Esophagus (tissue), 2 donors: ENCODE results near the gene UGT1A7. TPM values are rescaled to one million over a fixed set of nuclear protein-coding genes. Genes with fewer than 3 reads are reported as not detected.
"Not testable (repeated sequence)": the region's sequence is repeated elsewhere in the genome, so short reads cannot be mapped to it uniquely, and the experiment has no call there.

Source experiments
- H3K27ac ChIP-seq, 2 donors: one replicate each; pipeline ENCODE4 v1.5.1; 2013; ENCODE audit warnings: low read depth in 2 of 2, mild to moderate bottlenecking in 2 of 2, inconsistent platforms in 1 of 2, low read length in 1 of 2, moderate library complexity in 1 of 2
- H3K27me3 ChIP-seq, 2 donors: one replicate each; pipeline ENCODE4 v1.6.1; 2013; ENCODE audit warnings: low read length in 2 of 2, control low read depth in 1 of 2, mild to moderate bottlenecking in 1 of 2; ENCODE audit not compliant: insufficient read depth in 2 of 2, control insufficient read depth in 1 of 2
- H3K36me3 ChIP-seq, 2 donors: one replicate each; pipeline ENCODE4 v1.6.1; 2013; ENCODE audit warnings: low read length in 1 of 2; ENCODE audit not compliant: control insufficient read depth in 2 of 2, insufficient read depth in 2 of 2
- H3K4me1 ChIP-seq, 2 donors: one replicate each; pipeline ENCODE4 v1.6.1; 2013; ENCODE audit warnings: low read length in 1 of 2; ENCODE audit not compliant: control insufficient read depth in 2 of 2, insufficient read depth in 2 of 2
- H3K4me3 ChIP-seq, 2 donors: one replicate each; pipeline ENCODE4 v1.5.1; 2013; ENCODE audit warnings: low read length in 2 of 2, mild to moderate bottlenecking in 2 of 2, low read depth in 1 of 2, moderate library complexity in 1 of 2
- H3K9me3 ChIP-seq, 2 donors: one replicate each; pipeline ENCODE4 v1.6.1; 2013; ENCODE audit warnings: mild to moderate bottlenecking in 2 of 2, low read depth in 1 of 2, low read length in 1 of 2, moderate library complexity in 1 of 2; ENCODE audit not compliant: control insufficient read depth in 2 of 2, insufficient read depth in 1 of 2
- WGBS, 2 donors: extraction: QIAGEN DNeasy Blood & Tissue Kit; methylation state at CpG; one replicate each; pipeline ENCODE4 v1.1.7; 2013; 5-methylcytosine and 5-hydroxymethylcytosine counted together
- polyA plus RNA-seq, 2 donors: library from polyadenylated mRNA; stranded (reverse); fragments of 200-250 nt; gene quantifications; one replicate each; pipeline ENCODE4 v1.2.3, GENCODE V29; 2013
- donor health status: healthy with polysubstance abuse.
- donor health status: Bipolar disorder and iron deficiency.

UGT1A7 gene
- polyA plus RNA-seq, 2 donors, result 28.8 to 54.2 TPM

GRCh38 chr2:233691443-233692433 lies 10.0 kb downstream of the UGT1A7 start:
- H3K4me1 ChIP-seq, result peaks cover 0 to 6% of the 10 kb centered on the region in 2 donors

DNA sequence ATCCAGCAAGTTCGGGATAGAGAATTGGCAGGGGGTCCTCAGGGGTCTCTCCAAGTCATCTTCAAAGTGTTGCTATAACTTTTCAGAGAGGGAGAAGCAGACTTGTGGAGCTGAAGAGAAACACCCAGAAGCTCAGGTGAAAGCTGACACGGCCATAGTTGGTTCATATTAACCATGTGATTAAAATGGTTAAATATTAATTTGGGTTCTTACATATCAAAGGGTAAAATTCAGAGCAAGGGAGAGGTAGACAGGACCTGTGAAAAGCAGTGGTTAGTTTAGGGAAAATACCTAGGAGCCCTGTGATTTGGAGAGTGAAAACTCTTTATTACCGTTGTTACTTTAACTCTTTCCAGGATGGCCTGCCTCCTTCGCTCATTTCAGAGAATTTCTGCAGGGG lies 10.9 kb downstream of the UGT1A7 start, which contains the start of gene UGT1A6:
Gene UGT1A6 (plus strand): TSS at position 243 of the 400 bp plus-strand sequence. CDS start 115 bp downstream, at position 358.
- Histone ChIP-seq H3K4me3 (peak within 1 kb of the TSS; percentile 22 to 55), H3K27ac (peak within 1 kb of the TSS; percentile 85 to 86)

More at GRCh38 chr2:233691443-233692433, 10.0 kb downstream of the UGT1A7 start:
- 47 to 51% methylated on average over 11 of the region's 11 CpGs for WGBS, 2 donors
- no peaks in the 10 kb centered on the region for H3K27me3 ChIP-seq
- no peaks in the 10 kb centered on the region for H3K36me3 ChIP-seq
- peak overlapping the region; percentile 22 to 55 for H3K4me3 ChIP-seq
- H3K9me3 ChIP-seq, result no peaks in the 10 kb centered on the region
- H3K27ac ChIP-seq, result peak overlapping the region; percentile 86 to 91

GRCh38 chr2:233693963-233694362 lies 12.3 kb downstream of the UGT1A7 start:
- Histone ChIP-seq H3K9me3 (no peaks in the 10 kb centered on the region), H3K36me3 (no peaks in the 10 kb centered on the region), H3K4me3 (peak overlapping the region in 1 of 2 donors; percentile 55), H3K27me3 (no peaks in the 10 kb centered on the region), H3K4me1 (peaks cover 0 to 10% of the 10 kb centered on the region in 2 donors), H3K27ac (peak overlapping the region; percentile 26 to 85)
- 44 to 48% methylated on average over 6 of the region's 6 CpGs for WGBS, 2 donors

More for the DNA sequence above, 10.9 kb downstream of the UGT1A7 start, which contains the start of gene UGT1A6:
- Histone ChIP-seq H3K27me3 (no peaks in the 10 kb centered on the region), H3K4me1 (peaks cover 0 to 6% of the 10 kb centered on the region in 2 donors), H3K36me3 (no peaks in the 10 kb centered on the region), H3K9me3 (no peaks in the 10 kb centered on the region)
- 52 to 70% methylated on average over 4 of the region's 4 CpGs for WGBS, 2 donors

DNA sequence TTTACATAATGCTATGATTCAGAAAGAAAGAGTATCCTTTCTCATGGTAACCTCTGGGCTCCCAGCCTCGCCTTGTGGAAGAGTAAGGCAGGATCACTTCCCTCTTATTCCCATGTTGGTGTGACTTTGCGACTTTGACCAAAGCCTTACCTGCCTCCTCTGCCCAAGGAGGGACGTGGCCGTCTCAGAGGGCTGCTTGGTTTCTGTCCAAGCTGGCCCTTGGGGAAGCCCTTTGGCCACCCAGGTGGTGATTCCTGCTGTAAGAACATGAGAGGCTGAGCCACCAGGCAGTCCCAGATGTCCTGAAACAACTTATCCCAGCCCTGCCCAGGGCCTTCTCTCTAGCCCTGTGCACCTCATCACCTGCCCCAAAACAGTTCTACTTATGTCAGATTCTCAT lies 17.0 kb downstream of the UGT1A7 start:
- Histone ChIP-seq H3K9me3 (peaks cover 0 to under 1% of the 10 kb centered on the region in 2 donors), H3K4me3 (no peak overlapping the region), H3K27me3 (no peaks in the 10 kb centered on the region), H3K36me3 (no peaks in the 10 kb centered on the region), H3K4me1 (peaks cover 0 to 4% of the 10 kb centered on the region in 2 donors), H3K27ac (peak overlapping the region in 1 of 2 donors; percentile 68)
- 78 to 82% methylated on average over 4 of the region's 4 CpGs for WGBS, 2 donors

DNA sequence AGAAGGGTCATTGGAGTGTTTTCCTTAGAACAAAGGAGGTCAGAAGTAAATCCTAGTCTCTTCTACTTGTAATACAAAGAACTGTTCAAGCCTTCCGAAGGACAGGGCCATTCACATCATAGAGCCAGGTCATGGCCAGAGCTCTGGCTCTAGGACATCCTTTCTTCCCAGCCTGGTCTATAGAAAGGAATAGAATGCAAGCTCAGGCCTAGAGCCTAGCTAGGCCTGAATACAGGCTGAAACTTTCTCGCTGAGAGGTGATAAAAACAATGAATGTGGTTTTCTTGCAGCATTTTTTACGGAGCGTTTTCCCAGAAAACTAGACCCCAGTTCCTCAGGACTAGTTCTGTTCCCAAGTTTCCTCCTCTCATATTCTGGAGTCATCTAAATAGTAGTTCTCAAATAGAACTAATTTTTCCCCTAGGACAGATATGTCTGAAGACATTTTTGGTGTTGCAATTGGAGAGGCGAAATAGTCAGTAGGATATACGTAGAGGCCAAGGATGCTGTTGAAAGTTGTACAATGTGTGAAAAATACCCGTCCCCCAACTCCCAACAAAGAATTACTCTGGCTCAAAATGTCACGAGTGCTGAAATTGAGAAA lies 17.8 kb downstream of the UGT1A7 start:
- Histone ChIP-seq H3K4me3 (no peak overlapping the region), H3K27me3 (no peaks in the 10 kb centered on the region), H3K9me3 (peaks cover 0 to 2% of the 10 kb centered on the region in 2 donors), H3K4me1 (peaks cover 0 to 4% of the 10 kb centered on the region in 2 donors), H3K27ac (peak overlapping the region; percentile 52 to 82), H3K36me3 (no peaks in the 10 kb centered on the region)
- 90% methylated on average over 8 of the region's 8 CpGs for WGBS, 2 donors

DNA sequence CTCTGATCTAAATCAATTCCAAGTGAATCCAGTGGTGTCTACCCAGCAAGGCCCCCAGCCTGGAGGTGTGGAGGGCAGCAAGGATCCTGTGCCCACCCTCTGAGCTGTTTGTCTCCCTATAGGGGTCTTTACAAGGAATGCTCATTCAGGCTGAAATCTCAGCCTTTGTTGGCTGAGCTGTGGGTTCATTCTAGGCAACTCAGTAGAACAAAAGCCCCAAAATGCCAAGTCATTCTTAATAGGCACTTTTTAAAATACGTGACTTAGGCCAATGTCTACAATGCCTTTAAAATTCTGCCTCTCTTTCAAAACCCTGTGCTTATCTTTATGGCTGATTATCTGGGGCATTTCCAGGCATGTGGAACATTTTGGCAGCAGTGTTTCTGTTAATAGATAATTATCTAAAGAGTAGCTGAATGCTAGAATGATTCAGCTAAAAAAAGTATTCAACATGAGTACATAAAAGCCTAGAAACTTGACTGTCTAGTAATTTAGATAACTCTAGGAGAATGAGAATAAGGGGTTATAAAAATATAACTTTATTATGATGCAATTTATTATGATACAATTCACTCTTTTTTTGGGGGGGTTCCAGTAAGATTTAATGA lies 18.4 kb downstream of the UGT1A7 start:
- peaks cover 0 to 4% of the 10 kb centered on the region in 2 donors for H3K4me1 ChIP-seq
- no peaks in the 10 kb centered on the region for H3K27me3 ChIP-seq
- H3K36me3 ChIP-seq, result no peaks in the 10 kb centered on the region
- H3K9me3 ChIP-seq, result peaks cover 0 to 2% of the 10 kb centered on the region in 2 donors
- H3K4me3 ChIP-seq, result no peak overlapping the region
- WGBS, 2 donors, result 19 to 31% methylated on average over 1 of the region's 1 CpG
- H3K27ac ChIP-seq, result peak overlapping the region; percentile 52 to 82

DNA sequence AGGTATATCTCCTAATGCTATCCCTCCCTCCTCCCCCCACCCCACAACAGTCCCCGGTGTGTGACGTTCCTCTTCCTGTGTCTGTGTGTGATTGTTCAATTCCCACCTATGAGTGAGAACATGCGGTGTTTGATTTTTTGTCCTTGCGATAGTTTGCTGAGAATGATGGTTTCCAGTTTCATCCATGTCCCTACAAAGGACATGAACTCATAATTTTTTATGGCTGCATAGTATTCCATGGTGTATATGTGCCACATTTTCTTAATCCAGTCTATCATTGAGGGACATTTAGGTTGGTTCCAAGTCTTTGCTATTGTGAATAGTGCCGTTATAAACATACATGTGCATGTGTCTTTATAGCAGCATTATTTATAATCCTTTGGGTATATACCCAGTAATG lies 19.1 kb downstream of the UGT1A7 start:
- H3K4me1 ChIP-seq, H3K27me3 ChIP-seq, H3K27ac ChIP-seq, H3K36me3 ChIP-seq, H3K4me3 ChIP-seq, H3K9me3 ChIP-seq: not testable (repeated sequence)
- 93% methylated on average over 5 of the region's 5 CpGs for WGBS, 2 donors

DNA sequence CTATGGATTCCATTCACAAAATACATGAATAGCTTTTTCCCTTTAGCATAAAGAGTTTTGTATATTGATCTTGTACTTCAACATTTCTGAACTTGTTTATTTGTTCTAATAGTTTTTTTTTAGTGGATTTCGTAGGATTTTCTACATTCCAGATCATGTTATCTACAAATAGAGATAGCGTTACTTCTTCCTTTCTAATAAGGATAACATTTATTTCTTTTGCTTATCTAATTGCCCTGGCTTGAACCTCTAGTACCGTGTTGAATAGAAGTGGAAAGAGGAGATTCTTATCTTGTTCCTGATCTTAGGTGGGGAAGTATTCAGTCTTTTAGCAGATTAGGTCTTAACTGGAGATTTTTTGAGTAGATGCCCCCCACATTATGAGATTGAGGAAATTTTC lies 20.5 kb downstream of the UGT1A7 start:
- Histone ChIP-seq H3K4me3 (no peak overlapping the region), H3K36me3 (no peaks in the 10 kb centered on the region), H3K4me1 (peaks cover 0 to 13% of the 10 kb centered on the region in 2 donors), H3K27me3 (no peaks in the 10 kb centered on the region), H3K9me3 (peaks cover 0 to 2% of the 10 kb centered on the region in 2 donors), H3K27ac (no peak overlapping the region)
- 61 to 67% methylated on average over 3 of the region's 3 CpGs for WGBS, 2 donors

DNA sequence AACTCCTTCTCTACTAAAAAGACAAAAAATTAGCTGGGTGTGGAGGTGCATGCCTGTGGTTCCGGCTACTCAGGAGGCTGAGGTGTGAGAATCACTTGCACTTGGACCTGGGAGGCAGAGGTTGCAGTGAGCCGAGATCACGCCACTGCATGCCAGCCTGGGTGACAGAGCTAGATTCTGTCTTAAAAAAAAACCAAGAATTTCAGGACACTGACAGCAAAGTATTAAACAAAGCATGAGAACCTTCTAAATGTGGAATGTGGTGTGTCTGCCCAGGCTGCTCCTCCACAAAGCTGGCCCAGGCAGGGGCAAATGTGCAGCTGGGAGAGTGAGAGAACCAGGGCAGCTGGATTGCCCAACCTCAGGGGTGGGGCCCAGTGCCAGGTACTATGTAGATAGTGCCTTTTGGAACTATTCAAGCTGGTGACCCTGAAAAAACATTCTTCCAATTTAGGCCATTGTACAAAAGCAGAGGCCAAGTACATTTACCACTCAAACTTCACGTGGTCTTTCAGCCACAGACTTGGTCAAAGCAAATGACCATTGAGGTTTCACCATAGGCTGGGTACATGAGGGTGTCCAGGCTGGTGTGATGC lies 24.3 kb downstream of the UGT1A7 start:
- Histone ChIP-seq H3K36me3 (no peaks in the 10 kb centered on the region), H3K27me3 (no peaks in the 10 kb centered on the region), H3K9me3 (peaks cover 0 to 2% of the 10 kb centered on the region in 2 donors), H3K27ac (peak overlapping the region; percentile 86 to 90), H3K4me3 (no peak overlapping the region), H3K4me1 (peaks cover 0 to 10% of the 10 kb centered on the region in 2 donors)
- WGBS, 2 donors, result 39 to 44% methylated on average over 4 of the region's 4 CpGs
